Body of pancreas (tissue), 4 donors: ENCODE results near the gene FIGLA.

Experiments
- CTCF ChIP-seq, 7 experiments: fragments of 450-650 bp in 4 of 7; fragments of 200-600 bp in 3 of 7; sonication (generic) in 3 of 7; IDR thresholded peaks; one replicate each; pipeline ENCODE4 v1.5.1; 2016 to 2019; ENCODE audit warnings: antibody characterized with exemption in 7 of 7
- POLR2A ChIP-seq, 3 donors: fragments of 450-650 bp; IDR thresholded peaks; one replicate each; pipeline ENCODE4 v1.6.1; 2016; ENCODE audit warnings: antibody characterized with exemption in 3 of 3, mild to moderate bottlenecking in 2 of 3

- no peak for TF ChIP-seq POLR2A (IDR thresholded peaks at IDR 0.05)
- TF ChIP-seq CTCF (IDR thresholded peaks at IDR 0.05) = no peak
Measured at GRCh38 chr2:70735071-70735470, 55.4 kb downstream of the FIGLA start.
